Heart right ventricle (tissue), 16 donors: ENCODE results near the gene NOX1. TPM values are rescaled to one million over a fixed set of nuclear protein-coding genes. Genes with fewer than 3 reads are reported as not detected.

Source experiments
- ATAC-seq, 8 donors: fragments of 200-7000 bp; cut with Tn5 transposase; one replicate each; pipeline ENCODE4 v1.9.1; 2020; ENCODE audit warnings: mild to moderate bottlenecking in 8 of 8, moderate library complexity in 8 of 8, moderate number of reproducible peaks in 1 of 8
- DNase-seq, 2 donors: peaks; one replicate each; pipeline ENCODE4 v3.0.0-alpha.2; 2020
- H3K27ac ChIP-seq, 10 donors: fragments of 200-600 bp; sonication (generic) in 2 of 10; one replicate each; pipeline versions ENCODE4 v1.5.0 to v1.8.0; 2020 to 2022; ENCODE audit warnings: mild to moderate bottlenecking in 3 of 10
- H3K27me3 ChIP-seq, 7 donors: fragments of 200-600 bp; one replicate each; pipeline ENCODE4 v1.8.0; 2021 to 2022; ENCODE audit warnings: mild to moderate bottlenecking in 2 of 7
- H3K36me3 ChIP-seq, 9 donors: fragments of 200-600 bp; sonication (generic) in 1 of 9; one replicate each; pipeline versions ENCODE4 v1.5.0 to v1.8.0; 2020 to 2022; ENCODE audit warnings: mild to moderate bottlenecking in 2 of 9
- H3K4me1 ChIP-seq, 9 donors: fragments of 200-600 bp; sonication (generic) in 1 of 9; one replicate each; pipeline versions ENCODE4 v1.5.0 to v1.8.0; 2020 to 2022; ENCODE audit warnings: mild to moderate bottlenecking in 4 of 9
- H3K4me3 ChIP-seq, 10 donors: fragments of 200-600 bp; sonication (generic) in 2 of 10; one replicate each; pipeline versions ENCODE4 v1.5.0 to v1.8.0; 2020 to 2022; ENCODE audit warnings: mild to moderate bottlenecking in 7 of 10, moderate library complexity in 2 of 10
- H3K9me3 ChIP-seq, 11 donors: fragments of 200-600 bp in 10 of 11; sonication (generic) in 2 of 11; one replicate each; pipeline versions ENCODE4 v1.5.0 to v1.8.0; 2013 to 2022; ENCODE audit warnings: mild to moderate bottlenecking in 2 of 11, control low read depth in 1 of 11, moderate library complexity in 1 of 11
- WGBS, 2 donors: extraction: QIAGEN DNeasy Blood & Tissue Kit; methylation state at CpG; one replicate each; pipeline ENCODE4 v1.1.7; 2013; ENCODE audit warnings: inconsistent platforms in 1 of 2; 5-methylcytosine and 5-hydroxymethylcytosine counted together
- intact Hi-C, 10 donors: fragments of 100-400 bp; cut with DNase I; formaldehyde crosslinking; loops; one replicate each; pipeline versions ENCODE4 v1.11.1 to v1.14.2; 2022
- polyA plus RNA-seq, 2 donors: library from polyadenylated mRNA; stranded (reverse); fragments of 200-250 nt; gene quantifications; one replicate each; pipeline ENCODE4 v1.2.3, GENCODE V29; 2013
- total RNA-seq, 10 donors: library from RNA; stranded (reverse); fragmentation: NEBNext Ultra II Directional in 3 of 10; extraction: Animal tissue kit (Norgen Biotek cat#: 25700) in 3 of 10; gene quantifications; one replicate each; pipeline versions ENCODE4 v1.2.1 to v1.2.4, GENCODE V29; 2021 to 2023
- TF ChIP-seq, protein P1 (sequence below), 9 donors: fragments of 200-600 bp; sonication (generic) in 2 of 9; IDR thresholded peaks; one replicate each; pipeline versions ENCODE4 v1.5.0 to v1.8.0; 2021 to 2022; ENCODE audit warnings: antibody characterized with exemption in 9 of 9, mild to moderate bottlenecking in 5 of 9, moderate library complexity in 1 of 9
- donor health status: Arrhythmogenic right ventricular cardiomyopathy.
- donor health status: ischemic (EF 13 %, LVEDD 7.1; RV severe dilation, severe dysfunction).
- donor health status: healthy with polysubstance abuse.
- donor health status: DM: no; HTN: yes; CAD: no.
- donor health status: DM: no; HTN: no; CAD: no.
- donor health status: ischemic (EF 25% LVEDD 6.9; RV normal size, moderate dysfunction).
- donor health status: ischemic (EF 25% LVEDD 5.7; RV mildly dilated, moderate dysfunction).
- donor health status: healthy.
- donor health status: DM: yes; HTN: yes; CAD: no.
- donor health status: Ischemic cardiomyopathy.
- donor health status: ischemic (EF 35%, LVEDD 5.7; RV mildly dilated, moderate dysfunction).
- donor health status: nonischemic (EF 11% LVEDD 7.7; RV severe dilation, severe dysfunction).
- donor health status: DM: yes; HTN: yes; CAD: no.
- donor health status: PGD.
- donor health status: ischemic (EF 29% LVEDD 5.4; RV normal size, mild dysfunction).
- donor health status: nonischemic (EF 23%, LVEDD 6.1; RV moderate dilation, normal function).

Gene NOX1
- total and polyA plus RNA-seq, 12 donors, result not detected

DNA sequence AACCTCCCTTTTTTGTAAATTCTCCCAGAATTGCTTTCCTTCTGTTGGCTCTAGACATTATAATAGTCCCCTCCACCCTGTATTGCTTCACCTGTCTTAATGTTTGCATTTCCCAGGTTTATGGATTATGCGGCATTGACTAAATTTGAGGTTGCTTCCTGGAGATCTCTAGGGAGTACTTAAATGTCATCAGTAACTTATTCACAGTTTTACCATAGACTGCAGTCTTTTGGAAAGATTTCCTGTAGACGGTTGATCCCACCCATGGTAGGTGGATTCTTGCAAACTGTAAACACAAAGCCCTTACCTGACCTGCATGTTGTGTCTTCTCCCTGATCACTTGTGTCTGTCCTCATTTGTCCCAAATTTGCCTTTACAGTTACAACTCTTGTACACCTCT lies 6.2 kb upstream of the NOX1 start:
- intact Hi-C loops, result no loop called here
- TF ChIP-seq, protein P1, sequence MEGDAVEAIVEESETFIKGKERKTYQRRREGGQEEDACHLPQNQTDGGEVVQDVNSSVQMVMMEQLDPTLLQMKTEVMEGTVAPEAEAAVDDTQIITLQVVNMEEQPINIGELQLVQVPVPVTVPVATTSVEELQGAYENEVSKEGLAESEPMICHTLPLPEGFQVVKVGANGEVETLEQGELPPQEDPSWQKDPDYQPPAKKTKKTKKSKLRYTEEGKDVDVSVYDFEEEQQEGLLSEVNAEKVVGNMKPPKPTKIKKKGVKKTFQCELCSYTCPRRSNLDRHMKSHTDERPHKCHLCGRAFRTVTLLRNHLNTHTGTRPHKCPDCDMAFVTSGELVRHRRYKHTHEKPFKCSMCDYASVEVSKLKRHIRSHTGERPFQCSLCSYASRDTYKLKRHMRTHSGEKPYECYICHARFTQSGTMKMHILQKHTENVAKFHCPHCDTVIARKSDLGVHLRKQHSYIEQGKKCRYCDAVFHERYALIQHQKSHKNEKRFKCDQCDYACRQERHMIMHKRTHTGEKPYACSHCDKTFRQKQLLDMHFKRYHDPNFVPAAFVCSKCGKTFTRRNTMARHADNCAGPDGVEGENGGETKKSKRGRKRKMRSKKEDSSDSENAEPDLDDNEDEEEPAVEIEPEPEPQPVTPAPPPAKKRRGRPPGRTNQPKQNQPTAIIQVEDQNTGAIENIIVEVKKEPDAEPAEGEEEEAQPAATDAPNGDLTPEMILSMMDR (IDR thresholded peaks at IDR 0.05), result no peak
- peaks cover 0 to 52% (median 0%) of the 10 kb centered on the region in 7 donors for H3K27me3 ChIP-seq
- ATAC-seq (no peak), DNase-seq (no peak)
- no peaks in the 10 kb centered on the region for H3K36me3 ChIP-seq
- no peaks in the 10 kb centered on the region for H3K9me3 ChIP-seq
- no peaks in the 10 kb centered on the region for H3K4me1 ChIP-seq
- H3K27ac ChIP-seq, result no peak overlapping the region
- 38 to 70% methylated on average over 2 of the region's 2 CpGs for WGBS, 2 donors
- no peak overlapping the region for H3K4me3 ChIP-seq

DNA sequence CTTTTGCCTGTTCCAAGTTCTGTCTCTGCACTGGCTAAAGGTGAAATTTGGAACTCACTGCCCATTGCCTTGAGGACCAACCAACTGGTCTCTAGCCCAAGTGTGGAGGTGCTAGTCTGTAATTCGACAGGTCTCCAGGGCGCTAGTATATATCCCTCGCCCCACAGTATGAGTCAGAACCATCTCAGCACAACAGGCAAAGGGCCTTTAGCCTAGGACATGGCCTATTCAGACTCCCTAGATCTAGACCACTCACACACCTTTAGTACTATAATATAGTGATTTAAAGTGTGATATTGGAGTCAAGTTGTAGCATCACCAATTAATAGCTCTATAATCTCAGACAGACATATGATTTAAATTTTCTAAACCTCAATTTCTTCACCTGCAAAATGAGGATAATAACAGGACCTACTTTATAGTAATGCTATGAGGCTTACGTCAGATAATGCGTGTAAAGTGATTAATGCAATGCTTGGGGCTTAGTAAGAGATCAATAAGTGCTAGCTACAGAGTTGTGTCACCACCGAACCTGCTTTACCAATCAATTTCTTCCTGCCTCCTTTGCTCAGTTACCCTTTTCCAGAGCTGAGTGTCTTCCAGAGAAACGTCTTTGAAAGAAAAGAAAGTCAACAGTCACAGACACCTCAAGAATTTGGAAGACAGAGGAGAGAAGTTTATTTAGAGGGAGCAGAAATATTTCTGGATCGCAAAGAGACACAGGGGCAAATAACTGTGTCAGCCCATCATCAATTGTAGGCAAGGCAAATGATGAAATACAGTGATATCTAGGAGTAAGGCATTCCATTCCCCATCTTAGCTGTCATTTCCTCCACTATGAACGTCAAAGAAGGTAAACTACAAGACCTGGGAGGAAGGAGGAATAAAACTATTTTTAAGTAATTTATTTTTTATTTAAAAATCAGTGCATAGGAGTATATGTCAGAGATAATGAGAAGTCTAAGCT lies 2.3 kb downstream of the NOX1 start:
- DNase-seq, result no peak
- intact Hi-C loops, result no loop called here
- Histone ChIP-seq H3K36me3 (no peaks in the 10 kb centered on the region), H3K27me3 (peaks cover 0 to 34% (median 0%) of the 10 kb centered on the region in 7 donors), H3K9me3 (no peaks in the 10 kb centered on the region), H3K27ac (no peak overlapping the region), H3K4me3 (no peak overlapping the region), H3K4me1 (no peaks in the 10 kb centered on the region)
- TF ChIP-seq, protein P1 (IDR thresholded peaks at IDR 0.05), result no peak
- WGBS, 2 donors, result 78% methylated on average over 9 of the region's 9 CpGs
- ATAC-seq, result no peak

DNA sequence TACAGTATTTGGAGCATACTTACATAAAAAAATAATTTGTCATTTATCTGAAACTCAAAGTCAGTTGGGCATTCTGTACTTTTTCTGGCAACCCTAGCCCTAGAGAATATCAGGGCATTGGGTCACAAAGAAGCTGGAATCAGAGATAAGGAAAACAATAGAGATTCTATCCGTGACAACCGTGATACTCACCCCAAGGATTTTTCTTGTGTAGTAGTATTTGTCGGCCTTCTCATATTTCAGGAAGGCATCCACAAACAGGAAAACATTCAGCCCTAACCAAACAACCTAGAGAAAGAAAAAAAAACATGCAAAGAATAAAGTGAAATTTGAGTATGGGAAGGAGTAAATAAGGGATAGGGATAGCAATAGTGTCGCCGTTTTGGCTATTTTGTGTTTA lies 3.6 kb downstream of the NOX1 start:
- TF ChIP-seq, protein P1 (IDR thresholded peaks at IDR 0.05), result no peak
- H3K4me3 ChIP-seq, result no peak overlapping the region
- no peak for ATAC-seq
- DNase-seq, result no peak
- H3K9me3 ChIP-seq, result no peaks in the 10 kb centered on the region
- intact Hi-C loops, result no loop called here
- H3K4me1 ChIP-seq, result no peaks in the 10 kb centered on the region
- WGBS, 2 donors, result 62 to 73% methylated on average over 5 of the region's 5 CpGs
- H3K27me3 ChIP-seq, result peaks cover 0 to 35% (median 0%) of the 10 kb centered on the region in 7 donors
- no peak overlapping the region for H3K27ac ChIP-seq
- H3K36me3 ChIP-seq, result no peaks in the 10 kb centered on the region

DNA sequence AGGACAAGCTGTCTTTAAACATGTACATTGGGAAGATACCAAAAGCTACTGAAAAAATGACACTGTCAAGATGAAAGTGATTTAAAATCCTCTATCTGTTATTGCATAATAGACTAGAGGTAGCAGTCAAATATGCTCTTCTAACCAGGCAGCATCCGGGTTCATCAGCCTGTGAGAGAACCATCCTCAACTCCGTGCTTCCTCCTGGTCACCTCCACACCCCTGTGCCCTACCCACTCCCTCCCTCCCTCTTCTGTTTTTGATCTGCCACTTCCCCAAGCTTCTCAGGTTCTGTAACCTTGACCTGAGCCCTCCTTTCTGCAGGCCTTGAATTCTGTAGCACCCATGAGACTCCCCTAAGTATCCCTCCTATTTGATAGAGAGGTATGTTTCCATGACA lies 5.9 kb downstream of the NOX1 start:
- Histone ChIP-seq H3K9me3 (no peaks in the 10 kb centered on the region), H3K4me1 (no peaks in the 10 kb centered on the region), H3K27me3 (peaks cover 0 to 41% (median 0%) of the 10 kb centered on the region in 7 donors), H3K36me3 (no peaks in the 10 kb centered on the region), H3K27ac (no peak overlapping the region), H3K4me3 (no peak overlapping the region)
- intact Hi-C loops, result no loop called here
- 81 to 82% methylated on average over 2 of the region's 2 CpGs for WGBS, 2 donors
- DNase-seq (no peak), ATAC-seq (no peak)
- TF ChIP-seq, protein P1 (IDR thresholded peaks at IDR 0.05), result no peak
